Fibroblast of lung (primary cell): ENCODE data around the gene URB2.

Experiments
- CTCF ChIP-seq, 2 donors: IDR thresholded peaks in 1 of 2; conservative IDR thresholded peaks in 1 of 2; 1 replicate in 1 of 2; 2 replicates in 1 of 2; pipeline ENCODE4 v1.5.1; 2011 to 2012; ENCODE audit warnings: low read length in 2 of 2, control low read depth in 1 of 2, inconsistent platforms in 1 of 2, low read depth in 1 of 2, mild to moderate bottlenecking in 1 of 2
- EZH2 ChIP-seq: IDR thresholded peaks from 2 replicates; pipeline ENCODE4 v1.5.1; 2012; ENCODE audit warnings: low read length, control low read depth, mild to moderate bottlenecking; ENCODE audit errors: missing control alignments

- TF ChIP-seq CTCF (conservative IDR thresholded peaks at IDR 0.05 in 1 of 2, IDR thresholded peaks at IDR 0.05 in 1 of 2; ENCODE audit: low read depth in 1 of 2, low read length in 2 of 2) = no peak
- no peak for TF ChIP-seq EZH2
These were observed 83.5 kb downstream of the URB2 start for GRCh38 chr1:229709500-229710013.
